Subcutaneous adipose tissue (tissue), 4 donors: ENCODE data around the gene C2CD5. TPM values are rescaled to one million over a fixed set of nuclear protein-coding genes. Genes with fewer than 3 reads are reported as not detected.

ENCODE experiments used
- CTCF ChIP-seq: fragments of 450-650 bp; IDR thresholded peaks from one replicate; pipeline ENCODE4 v1.5.1; 2016; ENCODE audit warnings: low read depth, mild to moderate bottlenecking, control low read depth, antibody characterized with exemption, moderate library complexity
- total RNA-seq, 4 donors: library from RNA; depleted of rRNA; stranded (reverse); fragments of >200 nt; gene quantifications; one replicate each; pipeline ENCODE4 v1.1.0, GENCODE V29; 2016

C2CD5 gene
- total RNA-seq, 4 donors from 2014 or later = 41.8 to 73.4 (median 55.5) TPM

- TF ChIP-seq CTCF = no peak
Observed at GRCh38 chr12:22525426-22525825, 18.9 kb downstream of the C2CD5 start.

- no peak for TF ChIP-seq CTCF
Observed at GRCh38 chr12:22518998-22519397, 25.3 kb downstream of the C2CD5 start.

- no peak for TF ChIP-seq CTCF
Observed at GRCh38 chr12:22518060-22518719, 26.2 kb downstream of the C2CD5 start.

GRCh38 chr12:22514875-22515274 is 29.5 kb downstream of the C2CD5 start:
- no peak for TF ChIP-seq CTCF

- no peak for TF ChIP-seq CTCF
Observed at GRCh38 chr12:22505826-22506225, 38.5 kb downstream of the C2CD5 start.

- TF ChIP-seq CTCF = no peak
Observed at GRCh38 chr12:22500100-22500499, 44.2 kb downstream of the C2CD5 start.

- TF ChIP-seq CTCF = no peak
Observed at GRCh38 chr12:22499445-22499844, 44.9 kb downstream of the C2CD5 start.
